SK-N-SH (cell line): ENCODE results near the gene TBCD.

Experiments used
- CTCF ChIP-seq: fragments of 200-600 bp; sonication (generic); IDR thresholded peaks from 2 replicates; pipeline ENCODE4 v1.6.1; 2017; ENCODE audit warnings: antibody characterized with exemption, mild to moderate bottlenecking, moderate library complexity
- EP300 ChIP-seq, 2 experiments: IDR thresholded peaks; 2 replicates each; pipeline versions ENCODE4 v1.4.0 to v1.6.1; 2012; ENCODE audit warnings: borderline replicate concordance in 1 of 2, low read depth in 1 of 2, low read length in 1 of 2
- EZH2phosphoT487 ChIP-seq: fragments of 200-600 bp; sonication (generic); IDR thresholded peaks from 2 replicates; pipeline ENCODE4 v1.6.1; 2017; ENCODE audit warnings: low read depth, mixed run types, mild to moderate bottlenecking, antibody characterized with exemption, moderate library complexity, borderline replicate concordance
- FOXM1 ChIP-seq: IDR thresholded peaks from 2 replicates; pipeline ENCODE4 v1.4.0; 2012; ENCODE audit warnings: low read depth, mild to moderate bottlenecking
- JUND ChIP-seq: IDR thresholded peaks from 2 replicates; pipeline ENCODE4 v1.4.0; 2012
- POLR2AphosphoS5 ChIP-seq: IDR thresholded peaks from 2 replicates; pipeline ENCODE4 v1.6.1; 2012; ENCODE audit warnings: low read depth, low read length
- RCOR1 ChIP-seq: fragments of 150-350 bp; IDR thresholded peaks from 2 replicates; pipeline ENCODE4 v1.6.1; 2017; ENCODE audit warnings: antibody characterized with exemption, low read length
- REST ChIP-seq: IDR thresholded peaks from 2 replicates; pipeline ENCODE4 v1.6.1; 2012; ENCODE audit warnings: mild to moderate bottlenecking, low read depth, low read length, moderate library complexity
- SIN3A ChIP-seq: IDR thresholded peaks from 2 replicates; pipeline ENCODE4 v1.6.1; 2012; ENCODE audit warnings: low read depth, mild to moderate bottlenecking, low read length, moderate library complexity, borderline replicate concordance
- TAF1 ChIP-seq: IDR thresholded peaks from 2 replicates; pipeline ENCODE4 v1.6.1; 2012; ENCODE audit warnings: low read depth, mild to moderate bottlenecking, low read length, moderate library complexity, borderline replicate concordance
- USF1 ChIP-seq: IDR thresholded peaks from 2 replicates; pipeline ENCODE4 v1.4.0; 2012; ENCODE audit warnings: low read depth, borderline replicate concordance
- USF2 ChIP-seq: fragments of 150-350 bp; IDR thresholded peaks from 2 replicates; pipeline ENCODE4 v1.6.1; 2017; ENCODE audit warnings: antibody characterized with exemption, low read length, low read depth, borderline replicate concordance
- ZBTB33 ChIP-seq: IDR thresholded peaks from 2 replicates; pipeline ENCODE4 v1.4.0; 2012; ENCODE audit warnings: low read depth, borderline replicate concordance
- TF ChIP-seq, protein P1 (sequence below): IDR thresholded peaks from 2 replicates; pipeline ENCODE4; 2012

DNA sequence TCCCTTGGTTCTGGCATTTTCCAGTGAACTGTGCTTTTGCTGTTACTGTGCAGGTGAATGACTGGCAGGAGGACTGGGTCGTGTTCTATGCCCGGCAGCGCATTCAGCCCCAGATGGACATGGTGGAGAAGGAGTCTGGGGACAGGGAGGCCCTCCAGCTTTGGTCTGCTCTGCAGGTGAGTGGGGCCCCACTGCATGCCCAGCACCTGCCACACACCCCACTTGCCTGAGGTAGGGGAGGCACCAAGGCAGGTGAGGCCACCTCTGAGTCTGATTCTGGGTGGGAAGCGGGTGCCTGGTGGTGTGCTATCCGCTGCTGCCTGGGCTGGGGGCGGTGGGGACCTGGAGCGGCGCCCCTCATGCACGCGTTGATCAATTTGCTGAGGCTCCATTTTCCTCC lies 25.4 kb upstream of the TBCD start:
- TF ChIP-seq JUND (no peak), CTCF (no peak), USF2 (no peak), TAF1 (no peak), EP300 (IDR thresholded peaks at IDR 0.05; ENCODE audit: borderline replicate concordance in 1 of 2, low read depth in 1 of 2, low read length in 1 of 2) (no peak), ZBTB33 (no peak), USF1 (no peak), EZH2phosphoT487 (no peak), REST (no peak), FOXM1 (no peak), SIN3A (no peak), RCOR1 (no peak), POLR2AphosphoS5 (no peak)
- TF ChIP-seq, protein P1, sequence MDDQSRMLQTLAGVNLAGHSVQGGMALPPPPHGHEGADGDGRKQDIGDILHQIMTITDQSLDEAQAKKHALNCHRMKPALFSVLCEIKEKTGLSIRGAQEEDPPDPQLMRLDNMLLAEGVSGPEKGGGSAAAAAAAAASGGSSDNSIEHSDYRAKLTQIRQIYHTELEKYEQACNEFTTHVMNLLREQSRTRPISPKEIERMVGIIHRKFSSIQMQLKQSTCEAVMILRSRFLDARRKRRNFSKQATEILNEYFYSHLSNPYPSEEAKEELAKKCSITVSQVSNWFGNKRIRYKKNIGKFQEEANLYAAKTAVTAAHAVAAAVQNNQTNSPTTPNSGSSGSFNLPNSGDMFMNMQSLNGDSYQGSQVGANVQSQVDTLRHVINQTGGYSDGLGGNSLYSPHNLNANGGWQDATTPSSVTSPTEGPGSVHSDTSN: no peak
